Esophagus mucosa (tissue), 1 donor: ENCODE data around the gene POTEB2. TPM values are rescaled to one million over a fixed set of nuclear protein-coding genes. Genes with fewer than 3 reads are reported as not detected.
"Not testable (repeated sequence)": the region's sequence is repeated elsewhere in the genome, so short reads cannot be mapped to it uniquely, and the experiment has no call there.

Experiments
- ATAC-seq: fragments of 200-7000 bp; cut with Tn5 transposase; one replicate; pipeline ENCODE4 v1.9.1; 2020
- total RNA-seq: library from RNA; stranded (reverse); gene quantifications from one replicate; pipeline ENCODE4 v1.2.4, GENCODE V29; 2023
- donor health status: DM: yes; HTN: yes; CAD: no.

The POTEB2 gene
- total RNA-seq: not detected

GRCh38 chr15:20866214-20866613, at the start of gene POTEB2:
Gene POTEB2 (minus strand): TSS chr15:20866314. CDS start chr15:20866281, 33 bp downstream.
- ATAC-seq: not testable (repeated sequence)

DNA sequence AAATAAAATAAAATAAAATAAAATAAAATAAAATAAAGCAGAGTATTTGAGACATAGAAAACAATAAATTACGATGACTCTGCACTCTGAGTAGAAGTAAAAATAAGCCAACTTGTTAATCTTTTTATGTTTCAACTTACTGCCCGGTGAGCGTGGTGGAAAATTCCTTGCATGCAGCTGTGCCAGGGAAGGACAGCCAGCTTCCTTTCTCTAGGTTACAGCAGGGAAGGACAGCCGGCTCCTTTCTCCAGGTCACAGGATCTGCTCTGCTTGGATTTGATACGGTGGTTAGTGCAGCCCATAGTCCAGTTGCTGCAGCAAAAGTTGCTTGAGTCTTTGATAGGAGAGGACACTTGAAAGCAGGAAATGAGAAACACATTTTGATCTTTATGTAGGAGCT, 13.8 kb upstream of the POTEB2 start:
- not testable (repeated sequence) for ATAC-seq

DNA sequence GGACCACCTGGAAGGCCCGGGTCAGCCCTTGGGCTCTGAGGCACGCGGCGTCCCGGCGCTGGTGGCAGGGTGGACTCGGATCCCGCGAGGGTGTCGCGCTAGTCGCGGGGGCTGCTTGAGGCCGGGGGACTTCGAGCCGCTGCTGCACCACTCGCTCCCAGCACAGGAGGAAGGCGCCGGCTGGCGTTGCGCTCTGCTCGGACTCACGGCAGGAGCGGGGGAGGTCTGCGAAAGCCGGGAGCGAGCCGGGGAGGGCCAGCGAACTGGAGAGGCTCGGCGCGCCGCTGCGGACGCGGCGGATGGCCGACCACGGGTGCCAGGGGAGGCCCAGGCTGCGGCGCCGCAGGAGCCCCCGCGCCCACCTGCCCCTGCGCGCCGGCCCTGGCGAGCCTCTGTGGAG, 12.3 kb upstream of the POTEB2 start:
- ATAC-seq: not testable (repeated sequence)

DNA sequence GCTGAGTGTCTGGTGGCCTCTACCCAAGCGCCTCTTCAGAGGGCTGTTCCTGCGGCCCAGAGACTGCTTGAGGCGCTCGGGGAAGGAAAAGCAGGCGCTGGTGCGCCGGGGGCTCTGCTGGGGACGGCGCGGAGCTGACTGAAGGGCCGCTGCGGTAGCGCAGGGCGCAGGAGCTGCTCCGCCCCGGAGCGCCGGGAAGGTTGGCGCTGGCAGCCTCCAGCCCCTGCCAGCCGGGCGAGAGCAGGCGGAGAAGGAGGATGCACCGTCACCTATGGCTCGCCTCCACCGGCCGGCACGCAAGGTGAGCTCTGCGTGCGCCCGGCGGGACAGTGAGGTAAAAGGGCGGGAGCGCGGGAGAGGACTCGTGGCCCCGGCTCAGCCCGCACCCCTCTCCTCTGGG, 11.7 kb upstream of the POTEB2 start:
- ATAC-seq: not testable (repeated sequence)
